Measurements from ENCODE around the gene TMEM205. TPM values are rescaled to one million over a fixed set of nuclear protein-coding genes. Genes with fewer than 3 reads are reported as not detected.

TMEM205 gene
- total and polyA plus RNA-seq, 2 of the 13 experiments (the other 11 are each of a cell fraction or from before 2014, with no cell fraction given) = 45.5 to 98.7 TPM

DNA sequence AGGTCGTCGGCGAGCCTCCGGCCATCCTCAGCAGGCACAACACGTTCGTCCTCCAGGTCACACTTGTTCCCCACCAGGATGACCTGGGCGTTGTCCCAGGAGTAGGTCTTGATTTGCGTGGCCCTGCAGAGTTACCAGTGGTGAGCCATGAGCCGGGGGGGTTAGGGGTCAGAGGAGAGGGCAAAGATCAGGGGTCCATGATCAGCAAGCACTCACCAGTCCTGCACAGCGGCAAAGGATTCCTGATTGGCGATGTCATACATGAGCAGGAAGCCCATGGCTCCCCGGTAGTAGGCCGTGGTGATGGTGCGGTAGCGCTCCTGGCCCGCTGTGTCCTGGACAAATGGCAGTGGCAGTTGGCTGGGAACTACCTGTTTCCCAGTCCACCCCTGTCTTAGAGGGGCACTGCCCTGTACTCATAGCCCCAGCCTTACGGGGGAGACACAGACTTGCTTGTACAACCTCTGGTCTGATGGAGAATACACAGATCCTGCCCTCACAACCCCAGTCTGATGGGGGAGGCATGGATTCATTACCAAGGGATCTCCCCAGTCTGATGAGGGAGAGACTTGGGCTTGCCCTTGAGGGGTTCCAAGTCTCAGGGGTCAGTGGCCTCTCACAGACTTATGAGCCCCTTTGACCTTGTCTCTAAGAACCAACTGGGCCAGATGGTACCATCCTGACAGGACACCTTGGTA is 10.5 kb downstream of the TMEM205 start (continued):
- TF ChIP-seq TEAD2 (CRISPR knock-in tag; IDR thresholded peaks at IDR 0.05) (no peak), ETV6 (CRISPR knock-in tag; conservative IDR thresholded peaks at IDR 0.05) (no peak), NFIC (IDR thresholded peaks at IDR 0.05; ENCODE audit: low read length) (no peak), NR2F6 (IDR thresholded peaks at IDR 0.05) (0 out of 2 replicates have a peak, but pooled peaks have one; percentile 16), NR2F6 (CRISPR knock-in tag; IDR thresholded peaks at IDR 0.05) (no peak), SMAD3 (CRISPR knock-in tag; IDR thresholded peaks at IDR 0.05) (no peak), ATAD3A (CRISPR knock-in tag; IDR thresholded peaks at IDR 0.05) (no peak), GATA4 (IDR thresholded peaks at IDR 0.05; ENCODE audit: borderline replicate concordance, low read depth) (no peak), TBX3 (IDR thresholded peaks at IDR 0.05; ENCODE audit: borderline replicate concordance) (no peak), RFXAP (CRISPR knock-in tag; IDR thresholded peaks at IDR 0.05; ENCODE audit: borderline replicate concordance) (no peak), THAP11 (CRISPR knock-in tag; IDR thresholded peaks at IDR 0.05) (no peak), MBD4 (IDR thresholded peaks at IDR 0.05; ENCODE audit: borderline replicate concordance, low read length) (no peak), NR2C2 (CRISPR knock-in tag; IDR thresholded peaks at IDR 0.05; ENCODE audit: borderline replicate concordance) (peak; percentile 42; the same call in 1 of the 2 replicates)
- TF ChIP-seq, protein P1, sequence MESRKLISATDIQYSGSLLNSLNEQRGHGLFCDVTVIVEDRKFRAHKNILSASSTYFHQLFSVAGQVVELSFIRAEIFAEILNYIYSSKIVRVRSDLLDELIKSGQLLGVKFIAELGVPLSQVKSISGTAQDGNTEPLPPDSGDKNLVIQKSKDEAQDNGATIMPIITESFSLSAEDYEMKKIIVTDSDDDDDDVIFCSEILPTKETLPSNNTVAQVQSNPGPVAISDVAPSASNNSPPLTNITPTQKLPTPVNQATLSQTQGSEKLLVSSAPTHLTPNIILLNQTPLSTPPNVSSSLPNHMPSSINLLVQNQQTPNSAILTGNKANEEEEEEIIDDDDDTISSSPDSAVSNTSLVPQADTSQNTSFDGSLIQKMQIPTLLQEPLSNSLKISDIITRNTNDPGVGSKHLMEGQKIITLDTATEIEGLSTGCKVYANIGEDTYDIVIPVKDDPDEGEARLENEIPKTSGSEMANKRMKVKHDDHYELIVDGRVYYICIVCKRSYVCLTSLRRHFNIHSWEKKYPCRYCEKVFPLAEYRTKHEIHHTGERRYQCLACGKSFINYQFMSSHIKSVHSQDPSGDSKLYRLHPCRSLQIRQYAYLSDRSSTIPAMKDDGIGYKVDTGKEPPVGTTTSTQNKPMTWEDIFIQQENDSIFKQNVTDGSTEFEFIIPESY (CRISPR knock-in tag; IDR thresholded peaks at IDR 0.05) = peak; percentile 82
